ENCODE data around the gene GPN2. TPM values are rescaled to one million over a fixed set of nuclear protein-coding genes. Genes with fewer than 3 reads are reported as not detected.

The GPN2 gene
- total and polyA plus RNA-seq, 9 of the 15 experiments (the other 6 are each of a cell fraction or from before 2014, with no cell fraction given): 9.9 to 58.8 (median 20.4) TPM

GRCh38 chr1:26864610-26865480 is 25.2 kb downstream of the GPN2 start (continued):
- TF ChIP-seq, protein P1, sequence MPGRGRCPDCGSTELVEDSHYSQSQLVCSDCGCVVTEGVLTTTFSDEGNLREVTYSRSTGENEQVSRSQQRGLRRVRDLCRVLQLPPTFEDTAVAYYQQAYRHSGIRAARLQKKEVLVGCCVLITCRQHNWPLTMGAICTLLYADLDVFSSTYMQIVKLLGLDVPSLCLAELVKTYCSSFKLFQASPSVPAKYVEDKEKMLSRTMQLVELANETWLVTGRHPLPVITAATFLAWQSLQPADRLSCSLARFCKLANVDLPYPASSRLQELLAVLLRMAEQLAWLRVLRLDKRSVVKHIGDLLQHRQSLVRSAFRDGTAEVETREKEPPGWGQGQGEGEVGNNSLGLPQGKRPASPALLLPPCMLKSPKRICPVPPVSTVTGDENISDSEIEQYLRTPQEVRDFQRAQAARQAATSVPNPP (IDR thresholded peaks at IDR 0.05; ENCODE audit: borderline replicate concordance, insufficient read depth, insufficient read length): no peak
- TF ChIP-seq, protein P2, sequence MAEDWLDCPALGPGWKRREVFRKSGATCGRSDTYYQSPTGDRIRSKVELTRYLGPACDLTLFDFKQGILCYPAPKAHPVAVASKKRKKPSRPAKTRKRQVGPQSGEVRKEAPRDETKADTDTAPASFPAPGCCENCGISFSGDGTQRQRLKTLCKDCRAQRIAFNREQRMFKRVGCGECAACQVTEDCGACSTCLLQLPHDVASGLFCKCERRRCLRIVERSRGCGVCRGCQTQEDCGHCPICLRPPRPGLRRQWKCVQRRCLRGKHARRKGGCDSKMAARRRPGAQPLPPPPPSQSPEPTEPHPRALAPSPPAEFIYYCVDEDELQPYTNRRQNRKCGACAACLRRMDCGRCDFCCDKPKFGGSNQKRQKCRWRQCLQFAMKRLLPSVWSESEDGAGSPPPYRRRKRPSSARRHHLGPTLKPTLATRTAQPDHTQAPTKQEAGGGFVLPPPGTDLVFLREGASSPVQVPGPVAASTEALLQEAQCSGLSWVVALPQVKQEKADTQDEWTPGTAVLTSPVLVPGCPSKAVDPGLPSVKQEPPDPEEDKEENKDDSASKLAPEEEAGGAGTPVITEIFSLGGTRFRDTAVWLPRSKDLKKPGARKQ (CRISPR knock-in tag; IDR thresholded peaks at IDR 0.05): no peak
- 0 out of 2 replicates have a peak, but pooled peaks have one; percentile 23 for TF ChIP-seq SMARCC2 (IDR thresholded peaks at IDR 0.05; ENCODE audit: low read depth)
- TF ChIP-seq JUNB (CRISPR knock-in tag; conservative IDR thresholded peaks at IDR 0.05): no peak
- no peak for TF ChIP-seq ILF3 (IDR thresholded peaks at IDR 0.05; ENCODE audit: borderline replicate concordance)
- no peak for TF ChIP-seq CAMTA2 (CRISPR knock-in tag; conservative IDR thresholded peaks at IDR 0.05)
- TF ChIP-seq NCOA1 (IDR thresholded peaks at IDR 0.05; ENCODE audit: low read depth): 0 out of 2 replicates have a peak, but pooled peaks have one; percentile 50
- no peak; the same call in 1 of the 2 replicates for TF ChIP-seq REST (IDR thresholded peaks at IDR 0.05; ENCODE audit: borderline replicate concordance)
- no peak for TF ChIP-seq REST (CRISPR knock-in tag; IDR thresholded peaks at IDR 0.05; ENCODE audit: low read depth)
- no peak for TF ChIP-seq ZNF512 (tag; IDR thresholded peaks at IDR 0.05)
- TF ChIP-seq KHSRP (IDR thresholded peaks at IDR 0.05): no peak
- peak; percentile 39 for TF ChIP-seq NFIC (IDR thresholded peaks at IDR 0.05)
- TF ChIP-seq SMC3 (conservative IDR thresholded peaks at IDR 0.05; ENCODE audit: insufficient read depth, low read depth, low read length): 0 out of 2 replicates have a peak, but pooled peaks have one; percentile 14
- no peak for TF ChIP-seq ZFPM2 (CRISPR knock-in tag; IDR thresholded peaks at IDR 0.05)
- no peak for TF ChIP-seq ZNF583 (CRISPR knock-in tag; IDR thresholded peaks at IDR 0.05)

Data from K562 (cell line).